Stimulated activated CD4-positive, alpha-beta T cell treated with anti-CD3 and anti-CD28 coated beads, Interleukin-15, amount 100 ng/mL, for 1 hour (primary cell): ENCODE measurements around the gene IRX5.

Experiments
- DNase-seq, 2 donors: peaks; one replicate each; pipeline ENCODE4 v3.0.0-alpha.2; 2020; ENCODE audit warnings: low read depth in 1 of 2, low spot score in 1 of 2

IRX5 gene

DNA sequence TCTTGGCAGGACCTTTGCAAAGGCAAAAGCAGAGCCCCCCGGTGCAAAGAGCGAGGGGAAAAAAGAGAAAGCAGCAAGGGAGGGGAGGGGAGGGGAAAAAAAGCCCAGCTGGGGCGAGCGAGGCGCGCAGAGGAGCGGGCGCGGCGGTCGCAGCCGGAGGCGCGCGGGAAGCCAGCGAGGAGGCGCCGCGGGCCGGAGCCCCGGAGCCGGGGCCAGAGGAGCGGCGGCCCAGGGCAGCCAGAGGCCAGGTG is 129 bp downstream of the IRX5 start:
- DNase-seq = no peak

DNA sequence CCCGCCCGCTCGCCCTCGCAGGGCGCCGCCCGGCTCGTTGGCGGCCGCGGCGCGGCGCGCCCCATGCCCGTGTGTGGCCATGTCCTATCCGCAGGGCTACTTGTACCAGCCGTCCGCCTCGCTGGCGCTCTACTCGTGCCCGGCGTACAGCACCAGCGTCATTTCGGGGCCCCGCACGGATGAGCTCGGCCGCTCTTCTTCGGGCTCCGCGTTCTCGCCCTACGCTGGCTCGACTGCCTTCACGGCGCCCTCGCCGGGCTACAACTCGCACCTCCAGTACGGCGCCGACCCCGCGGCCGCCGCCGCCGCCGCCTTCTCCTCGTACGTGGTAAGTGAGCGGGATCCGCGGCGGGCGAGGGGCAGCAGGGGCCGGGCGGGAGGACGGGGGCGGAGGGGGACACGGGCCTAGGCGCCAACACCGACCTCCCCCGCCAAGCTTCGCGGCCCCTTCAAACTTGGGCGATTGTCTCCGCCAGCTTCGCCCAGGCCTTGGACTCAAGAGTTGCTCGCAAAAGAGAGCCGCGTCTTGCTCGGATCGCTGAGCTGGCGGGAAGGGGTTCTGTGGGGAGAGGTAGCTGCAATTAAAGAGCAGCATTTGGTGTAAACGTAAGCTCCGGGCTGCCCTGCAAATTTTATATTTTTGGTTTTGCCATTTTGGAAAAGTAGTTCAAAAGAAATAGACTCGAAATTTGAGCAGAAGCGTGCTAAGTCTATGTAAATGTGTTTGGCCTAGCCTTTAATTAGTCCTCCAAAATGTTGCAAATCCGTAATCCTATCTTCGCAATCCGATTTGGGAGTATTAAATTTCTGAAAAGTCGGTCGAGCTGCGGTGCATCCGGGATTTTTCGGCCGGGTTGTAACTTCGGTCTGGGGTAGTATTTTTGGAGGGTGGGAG is 702 bp downstream of the IRX5 start:
- no peak for DNase-seq

DNA sequence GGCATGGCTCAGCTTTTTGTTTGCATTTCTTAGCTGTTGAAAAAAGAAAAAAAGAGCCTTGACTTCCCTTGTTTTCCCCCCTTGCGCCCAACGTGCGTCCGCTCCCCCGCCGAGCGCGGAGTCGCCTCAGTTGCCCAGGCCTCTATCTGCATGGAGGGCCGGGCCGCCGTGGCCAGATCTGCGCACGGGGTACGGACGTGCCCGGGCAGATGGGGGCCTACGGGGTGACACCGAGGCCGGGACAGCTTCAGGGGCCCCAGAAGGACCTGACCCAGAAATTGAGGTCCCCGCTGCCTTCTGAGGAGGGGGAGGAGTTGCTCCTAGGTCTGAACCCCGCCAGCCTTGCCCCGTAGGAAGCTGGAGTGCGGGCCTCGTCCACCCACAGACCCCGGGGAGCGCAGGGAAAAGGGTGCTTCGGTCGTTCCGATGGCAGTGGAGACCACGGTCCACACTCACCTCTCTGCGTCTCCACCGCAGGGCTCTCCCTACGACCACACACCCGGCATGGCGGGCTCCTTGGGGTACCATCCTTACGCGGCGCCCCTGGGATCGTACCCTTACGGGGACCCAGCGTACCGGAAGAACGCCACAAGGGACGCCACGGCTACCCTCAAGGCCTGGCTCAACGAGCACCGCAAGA is 1.5 kb downstream of the IRX5 start:
- DNase-seq = no peak

GRCh38 chr16:54932737-54933254 is 2.1 kb downstream of the IRX5 start:
- DNase-seq = no peak

DNA sequence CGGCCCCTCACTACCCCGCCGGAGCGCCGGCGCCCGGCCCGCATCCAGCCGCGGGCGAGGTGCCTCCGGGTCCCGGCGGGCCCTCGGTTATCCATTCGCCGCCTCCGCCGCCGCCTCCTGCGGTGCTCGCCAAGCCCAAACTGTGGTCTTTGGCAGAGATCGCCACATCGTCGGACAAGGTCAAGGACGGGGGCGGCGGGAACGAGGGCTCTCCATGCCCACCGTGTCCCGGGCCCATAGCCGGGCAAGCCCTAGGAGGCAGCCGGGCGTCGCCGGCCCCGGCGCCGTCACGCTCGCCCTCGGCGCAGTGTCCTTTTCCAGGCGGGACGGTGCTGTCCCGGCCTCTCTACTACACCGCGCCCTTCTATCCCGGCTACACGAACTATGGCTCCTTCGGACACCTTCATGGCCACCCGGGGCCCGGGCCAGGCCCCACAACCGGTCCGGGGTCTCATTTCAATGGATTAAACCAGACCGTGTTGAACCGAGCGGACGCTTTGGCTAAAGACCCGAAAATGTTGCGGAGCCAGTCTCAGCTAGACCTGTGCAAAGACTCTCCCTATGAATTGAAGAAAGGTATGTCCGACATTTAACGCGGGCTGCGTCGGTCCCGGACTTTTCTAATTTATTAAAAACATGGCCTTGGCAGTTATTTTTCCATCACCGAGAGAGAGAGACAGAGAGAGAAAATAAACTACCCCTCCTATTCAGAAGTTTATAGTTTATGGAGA is 2.8 kb downstream of the IRX5 start:
- no peak for DNase-seq

- no peak for DNase-seq
These were observed 4.0 kb downstream of the IRX5 start for GRCh38 chr16:54934481-54935265.

DNA sequence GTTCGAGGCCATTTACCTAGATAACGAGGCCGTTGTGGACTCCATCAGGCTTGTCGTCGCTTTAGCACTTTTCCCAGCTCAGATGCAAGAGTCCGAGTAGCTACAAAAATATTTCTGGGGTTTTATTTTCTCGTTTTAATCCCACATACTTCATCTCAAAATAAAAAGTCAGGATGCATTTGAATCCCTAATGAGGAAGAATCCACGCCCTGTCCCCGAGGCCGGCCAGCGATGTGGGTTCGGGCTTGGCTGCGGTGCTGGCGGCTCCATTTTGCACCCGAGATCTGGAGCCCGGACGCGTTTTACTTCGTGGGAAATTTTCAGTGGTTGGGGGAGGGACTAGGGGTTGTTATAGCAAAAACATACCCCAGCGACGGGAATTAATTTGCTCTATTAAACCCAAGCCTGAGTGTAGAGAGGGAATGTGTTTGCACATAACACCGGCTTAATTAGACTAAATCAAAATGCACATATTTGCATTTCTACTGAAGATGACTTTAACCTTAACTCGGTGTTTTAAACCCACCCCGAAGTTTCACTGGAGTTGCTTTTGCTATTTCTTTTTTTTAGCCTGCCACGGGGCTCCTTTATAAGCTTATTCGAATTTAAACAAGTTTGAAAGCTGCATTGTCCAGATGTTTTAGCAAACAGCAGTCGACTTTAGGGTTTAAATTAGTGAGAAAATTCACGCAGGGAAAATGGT is 4.8 kb downstream of the IRX5 start:
- DNase-seq = no peak

DNA sequence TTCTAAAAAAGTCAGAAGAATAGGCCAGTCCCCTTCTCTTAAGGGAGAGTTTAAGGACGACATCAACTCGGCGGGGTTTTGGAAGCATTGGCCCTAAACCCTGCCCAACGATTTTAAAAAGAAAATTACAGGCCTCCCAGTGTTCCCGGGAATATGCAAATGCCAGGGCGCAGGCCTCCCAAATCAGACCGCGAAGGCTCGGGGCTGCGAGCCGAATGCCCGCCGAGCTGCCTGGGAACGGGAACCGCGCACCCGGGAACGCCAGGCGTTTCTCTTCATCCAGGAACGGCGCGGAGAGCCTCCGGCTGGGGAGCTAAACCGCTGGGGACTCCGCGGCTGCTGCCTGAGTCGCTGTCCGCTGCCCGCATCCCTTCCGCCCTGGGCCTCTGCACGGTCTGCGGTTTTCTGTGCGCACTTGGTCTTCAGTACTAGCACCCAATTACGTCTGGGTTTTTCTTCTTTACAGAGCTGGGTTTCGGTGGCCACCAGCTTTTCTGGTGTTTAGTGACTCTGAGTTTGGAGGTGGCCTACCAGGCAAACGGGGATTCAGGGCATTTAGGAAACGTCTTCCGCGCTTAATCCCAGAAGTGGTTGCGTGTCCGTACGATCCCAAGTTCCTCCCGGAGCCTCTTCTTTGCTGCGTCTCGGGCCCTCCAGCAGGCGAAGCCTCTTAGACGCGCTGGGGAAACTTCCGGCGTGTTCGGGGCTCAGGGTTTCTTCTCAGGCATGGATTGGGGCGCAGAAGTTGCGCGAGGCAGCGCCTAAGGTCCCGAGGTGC is 5.7 kb downstream of the IRX5 start:
- no peak for DNase-seq

GRCh38 chr16:54936979-54937670 is 6.5 kb downstream of the IRX5 start:
- DNase-seq = no peak

DNA sequence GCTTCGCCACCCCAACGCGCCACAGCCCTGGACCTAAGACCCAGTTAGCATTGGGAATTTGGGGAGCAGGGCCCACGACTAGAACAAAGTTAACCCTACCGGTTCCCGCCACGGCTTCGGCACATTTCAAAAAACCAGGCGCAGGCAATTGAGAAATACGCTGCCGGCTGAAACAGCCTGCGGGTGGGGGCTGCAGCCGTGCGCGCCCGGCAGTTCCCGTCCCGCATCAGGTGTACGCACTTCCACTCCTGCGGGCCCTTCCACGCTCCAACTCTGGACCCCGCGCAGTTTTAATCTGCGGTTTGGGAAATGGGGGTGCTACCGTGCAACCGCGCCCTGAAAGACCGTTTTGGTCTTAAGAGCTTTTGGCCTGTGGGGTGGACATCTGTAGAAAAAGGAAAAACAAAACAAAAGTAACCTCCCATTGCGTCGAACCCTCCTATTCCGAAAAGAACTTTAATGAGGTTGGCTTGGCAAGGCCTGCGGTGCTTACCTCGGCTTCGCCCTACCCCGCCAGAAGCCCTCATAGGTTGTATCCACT is 7.1 kb downstream of the IRX5 start:
- no peak for DNase-seq

- no peak for DNase-seq
These were observed 7.8 kb downstream of the IRX5 start for GRCh38 chr16:54938212-54939028.

DNA sequence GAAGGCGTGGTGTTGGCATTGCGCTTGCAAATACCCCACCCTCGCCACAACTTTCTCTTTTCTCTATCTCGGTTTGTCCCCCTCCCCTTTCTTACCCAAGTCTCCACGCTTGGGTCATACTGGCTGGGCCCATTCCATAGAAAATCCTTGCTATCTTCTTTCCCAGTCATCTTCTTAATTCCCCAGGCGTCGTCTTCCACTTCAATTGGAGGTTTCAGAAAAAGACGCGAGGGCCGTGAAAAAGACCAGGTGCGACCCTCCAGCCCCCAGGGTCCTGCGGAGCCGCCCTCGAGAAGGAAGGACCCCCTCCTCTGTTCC is 8.3 kb downstream of the IRX5 start:
- no peak for DNase-seq

- DNase-seq = no peak
These were observed 9.0 kb downstream of the IRX5 start for GRCh38 chr16:54939510-54940278.

- no peak for DNase-seq
These were observed 9.6 kb downstream of the IRX5 start for GRCh38 chr16:54940279-54940604.

GRCh38 chr16:54942353-54942943 is 11.8 kb downstream of the IRX5 start:
- no peak for DNase-seq

DNA sequence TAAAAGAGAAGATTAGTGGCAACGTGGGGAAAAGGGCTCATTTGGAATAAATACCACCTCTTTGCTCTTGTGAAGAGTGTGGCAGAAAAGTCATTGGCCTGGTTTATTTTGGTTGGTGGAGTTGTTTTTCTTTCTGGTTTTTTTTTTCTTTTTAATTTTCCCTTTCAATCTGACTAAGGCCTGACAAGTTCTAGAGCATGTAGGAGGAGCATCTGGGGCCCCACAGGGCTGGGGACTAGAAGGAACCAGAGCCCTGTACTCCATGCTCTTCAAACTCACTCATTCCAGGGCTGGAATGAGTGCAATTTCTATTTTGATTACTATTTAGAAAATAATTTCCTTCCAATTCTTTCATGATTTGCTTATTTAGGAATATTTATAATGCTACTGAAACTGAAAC is 13.3 kb downstream of the IRX5 start:
- DNase-seq = no peak

DNA sequence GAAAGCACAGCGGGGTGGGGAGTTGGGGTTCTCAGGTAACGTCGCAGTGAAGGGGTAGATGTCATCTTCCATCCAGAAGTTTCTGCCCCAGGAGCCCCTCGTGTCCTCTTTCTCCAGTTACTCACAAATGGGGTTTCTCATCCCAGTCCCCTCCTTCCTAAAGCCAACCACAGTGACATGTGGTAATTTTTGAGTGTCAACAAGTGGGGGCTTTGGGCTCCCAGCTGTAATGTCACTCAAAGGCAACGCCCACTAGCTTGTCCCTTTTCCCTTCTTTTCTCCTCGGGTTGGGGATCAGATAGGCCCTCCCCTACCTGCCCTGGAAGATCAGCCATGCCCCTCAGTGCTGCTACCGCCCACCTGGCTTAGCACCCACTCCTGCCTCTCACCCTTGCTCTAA is 14.4 kb downstream of the IRX5 start:
- no peak for DNase-seq
